ENCODE results near the gene ABCB8. TPM values are rescaled to one million over a fixed set of nuclear protein-coding genes. Genes with fewer than 3 reads are reported as not detected.

The ABCB8 gene
- total and polyA plus RNA-seq, 12 donors = 15.5 to 62.3 (median 51.2) TPM

- Histone ChIP-seq H3K36me3 (replicated peaks in 1 of 2) (peaks cover 0 to 56% of the 10 kb centered on the region in 2 donors), H3K4me3 (no peak overlapping the region), H3K27me3 (no peaks in the 10 kb centered on the region), H3K4me1 (replicated peaks in 1 of 2) (peaks cover 30 to 34% of the 10 kb centered on the region in 2 donors), H3K27ac (no peak overlapping the region), H3K9me3 (replicated peaks in 1 of 3) (no peaks in the 10 kb centered on the region)
- no peak for DNase-seq
- intact Hi-C loops (cut with DNase I) = no loop called here
- TF ChIP-seq CTCF (IDR thresholded peaks at IDR 0.05) (no peak), POLR2A (IDR thresholded peaks at IDR 0.05) (no peak)
- 91 to 97% (median 94%) methylated on average over 14 to 18 of the region's 18 CpGs for WGBS, 4 donors
Observed at GRCh38 chr7:151064454-151064853, 36.2 kb downstream of the ABCB8 start.

GRCh38 chr7:151064993-151065392 lies 36.7 kb downstream of the ABCB8 start:
- no peak overlapping the region for H3K27ac ChIP-seq
- TF ChIP-seq POLR2A (IDR thresholded peaks at IDR 0.05) = no peak
- TF ChIP-seq CTCF (IDR thresholded peaks at IDR 0.05) = no peak
- DNase-seq = no peak
- WGBS, 4 donors = 90 to 97% (median 95%) methylated on average over 5 to 6 of the region's 6 CpGs
- intact Hi-C loops (cut with DNase I) = no loop called here
- no peak overlapping the region for H3K4me3 ChIP-seq
- no peaks in the 10 kb centered on the region for H3K27me3 ChIP-seq
- H3K36me3 ChIP-seq (replicated peaks in 1 of 2) = peaks cover 0 to 61% of the 10 kb centered on the region in 2 donors
- H3K4me1 ChIP-seq (replicated peaks in 1 of 2) = peaks cover 29 to 34% of the 10 kb centered on the region in 2 donors
- no peaks in the 10 kb centered on the region for H3K9me3 ChIP-seq (replicated peaks in 1 of 3)

GRCh38 chr7:151065516-151065915 lies 37.3 kb downstream of the ABCB8 start:
- H3K36me3 ChIP-seq (replicated peaks in 1 of 2) = peaks cover 0 to 66% of the 10 kb centered on the region in 2 donors
- no peak for DNase-seq
- H3K4me1 ChIP-seq (replicated peaks in 1 of 2) = peaks cover 24 to 30% of the 10 kb centered on the region in 2 donors
- no peaks in the 10 kb centered on the region for H3K27me3 ChIP-seq
- H3K4me3 ChIP-seq = no peak overlapping the region
- no peaks in the 10 kb centered on the region for H3K9me3 ChIP-seq (replicated peaks in 1 of 3)
- H3K27ac ChIP-seq = no peak overlapping the region
- no peak for TF ChIP-seq POLR2A (IDR thresholded peaks at IDR 0.05)
- no peak for TF ChIP-seq CTCF (IDR thresholded peaks at IDR 0.05)
- WGBS, 4 donors = 83 to 93% (median 88%) methylated on average over 13 to 14 of the region's 14 CpGs
- intact Hi-C loops (cut with DNase I) = no loop called here

GRCh38 chr7:151066273-151066974 lies 38.2 kb downstream of the ABCB8 start:
- Histone ChIP-seq H3K9me3 (replicated peaks in 1 of 3) (no peaks in the 10 kb centered on the region), H3K36me3 (replicated peaks in 1 of 2) (peaks cover 0 to 75% of the 10 kb centered on the region in 2 donors), H3K27ac (no peak overlapping the region), H3K4me3 (no peak overlapping the region), H3K4me1 (replicated peaks in 1 of 2) (peaks cover 15 to 21% of the 10 kb centered on the region in 2 donors), H3K27me3 (no peaks in the 10 kb centered on the region)
- intact Hi-C loops (cut with DNase I) = no loop called here
- WGBS, 4 donors = 79 to 93% (median 91%) methylated on average over 14 to 39 of the region's 39 CpGs
- DNase-seq = no peak
- TF ChIP-seq POLR2A (IDR thresholded peaks at IDR 0.05) = no peak
- TF ChIP-seq CTCF (IDR thresholded peaks at IDR 0.05) = no peak
